ENCODE measurements around the gene GAL. TPM values are rescaled to one million over a fixed set of nuclear protein-coding genes. Genes with fewer than 3 reads are reported as not detected.

The GAL gene
- total RNA-seq, 1 donor from 2014 or later, result 1.0 TPM

DNA sequence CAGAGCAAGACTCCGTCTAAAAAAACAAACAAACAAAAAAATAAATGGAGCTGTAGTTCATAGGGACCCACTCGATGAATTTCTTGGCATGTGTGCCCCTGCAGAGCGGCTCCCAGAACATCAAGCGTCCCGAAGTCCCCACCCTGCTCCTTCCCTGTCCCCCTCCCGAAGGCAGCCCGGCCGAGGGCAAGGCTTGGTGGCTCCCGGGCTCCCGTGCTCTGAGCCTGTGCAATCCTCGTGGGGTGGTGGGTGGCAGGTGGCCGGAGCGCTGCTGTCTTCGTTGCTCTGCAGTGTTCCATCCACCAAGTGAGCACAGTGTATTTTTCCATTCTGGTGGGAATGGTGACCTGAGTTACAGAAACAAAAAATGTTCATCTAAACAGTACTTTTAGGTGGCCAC lies 33.5 kb upstream of the GAL start:
- Histone ChIP-seq H3K4me1 (ENCODE audit: control insufficient read depth in 3 of 3, insufficient read depth in 3 of 3, low read length in 3 of 3) (no peaks in the 10 kb centered on the region), H3K27ac (ENCODE audit: low read depth, low read length) (no peak overlapping the region), H3K36me3 (ENCODE audit: control insufficient read depth in 3 of 3, insufficient read depth in 3 of 3, low read length in 3 of 3) (no peaks in the 10 kb centered on the region), H3K27me3 (ENCODE audit: control insufficient read depth in 3 of 3, insufficient read depth in 3 of 3, low read length in 3 of 3) (peaks cover 24 to 55% (median 49%) of the 10 kb centered on the region in 3 donors), H3K4me3 (ENCODE audit: low read length in 3 of 3) (no peak overlapping the region), H3K9ac (ENCODE audit: low read depth in 1 of 3, low read length in 3 of 3) (no peak overlapping the region), H3K9me3 (ENCODE audit: control insufficient read depth in 3 of 3, low read length in 3 of 3) (peaks cover 5 to 13% (median 12%) of the 10 kb centered on the region in 3 donors)

DNA sequence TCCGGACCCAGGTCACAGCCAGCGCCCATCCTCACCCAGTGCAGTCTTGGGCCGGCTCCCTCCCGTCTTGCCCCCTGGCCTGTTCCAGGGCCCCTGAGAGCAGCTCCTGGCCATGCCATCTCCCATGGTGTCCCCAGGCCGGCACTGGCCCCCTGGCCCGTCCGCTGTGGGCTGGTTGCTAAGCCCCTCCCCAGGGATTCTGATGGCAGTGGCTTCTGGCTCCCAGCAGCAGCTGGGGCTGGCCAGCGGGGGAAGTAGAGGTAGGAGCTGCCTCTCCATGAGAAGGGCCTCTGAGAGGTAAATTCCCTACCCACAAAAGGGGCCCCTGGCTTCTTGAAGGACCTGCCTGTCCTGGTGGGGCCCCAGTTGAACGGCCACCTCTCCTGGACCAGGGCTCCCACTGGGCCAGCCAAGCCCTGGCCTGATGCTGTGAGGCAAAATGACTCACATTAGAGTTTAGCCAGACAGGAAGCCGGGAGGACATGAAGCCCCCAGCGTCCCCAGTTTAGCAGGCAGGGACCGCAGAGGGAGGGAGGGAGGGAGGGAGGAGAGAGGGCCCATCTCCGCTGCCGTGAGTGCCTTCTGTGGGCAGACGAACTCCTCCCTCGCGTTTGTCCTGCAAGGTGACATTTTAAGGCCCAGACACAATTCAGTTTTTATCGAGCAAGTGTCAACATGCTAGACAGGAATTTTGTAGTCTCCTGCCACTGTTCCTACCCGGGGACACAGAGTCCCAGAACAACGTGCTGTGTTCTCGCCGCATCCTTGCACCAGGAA lies 32.9 kb upstream of the GAL start:
- Histone ChIP-seq H3K27ac (ENCODE audit: low read depth, low read length) (no peak overlapping the region), H3K4me1 (ENCODE audit: control insufficient read depth in 3 of 3, insufficient read depth in 3 of 3, low read length in 3 of 3) (no peaks in the 10 kb centered on the region), H3K9ac (ENCODE audit: low read depth in 1 of 3, low read length in 3 of 3) (no peak overlapping the region), H3K4me3 (ENCODE audit: low read length in 3 of 3) (no peak overlapping the region), H3K27me3 (ENCODE audit: control insufficient read depth in 3 of 3, insufficient read depth in 3 of 3, low read length in 3 of 3) (peaks cover 24 to 55% (median 46%) of the 10 kb centered on the region in 3 donors), H3K36me3 (ENCODE audit: control insufficient read depth in 3 of 3, insufficient read depth in 3 of 3, low read length in 3 of 3) (no peaks in the 10 kb centered on the region), H3K9me3 (ENCODE audit: control insufficient read depth in 3 of 3, low read length in 3 of 3) (peaks cover 5 to 10% (median 7%) of the 10 kb centered on the region in 3 donors)

DNA sequence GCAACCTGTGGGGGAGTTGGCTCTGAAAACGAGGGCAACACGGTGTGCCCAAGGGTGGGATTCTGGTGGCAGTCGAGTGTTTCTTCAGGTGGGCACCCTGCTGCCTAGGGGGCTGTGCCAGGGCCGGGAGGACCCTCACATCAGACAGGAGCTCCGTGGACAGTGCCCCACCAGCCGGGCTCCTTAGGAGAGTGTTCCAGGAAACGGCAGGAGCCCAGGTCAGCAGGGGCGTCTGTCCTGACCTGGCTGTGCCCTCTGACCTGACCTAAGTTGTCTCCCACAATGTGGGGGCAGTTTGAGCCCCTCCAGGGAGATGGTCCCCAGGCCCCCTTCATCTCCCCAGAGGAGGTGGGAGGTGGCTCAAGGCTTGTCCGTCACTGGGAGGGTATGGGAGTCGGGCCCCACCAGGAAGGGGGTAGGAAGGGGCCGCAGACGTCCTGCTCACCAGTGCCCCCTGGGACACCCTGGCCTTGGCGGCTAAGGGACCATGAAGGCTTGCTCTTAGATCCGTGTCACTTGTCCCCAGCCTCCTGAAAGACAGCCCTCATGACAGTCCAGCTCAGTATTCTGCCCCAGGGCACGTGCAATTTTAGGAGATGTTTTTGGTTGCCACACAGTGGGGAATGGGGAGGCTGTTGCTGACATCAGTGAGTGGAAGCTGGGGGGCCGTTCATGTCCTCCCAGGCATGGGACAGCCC lies 32.2 kb upstream of the GAL start:
- H3K27me3 ChIP-seq (ENCODE audit: control insufficient read depth in 3 of 3, insufficient read depth in 3 of 3, low read length in 3 of 3), result peaks cover 24 to 55% (median 46%) of the 10 kb centered on the region in 3 donors
- no peak overlapping the region for H3K9ac ChIP-seq (ENCODE audit: low read depth in 1 of 3, low read length in 3 of 3)

DNA sequence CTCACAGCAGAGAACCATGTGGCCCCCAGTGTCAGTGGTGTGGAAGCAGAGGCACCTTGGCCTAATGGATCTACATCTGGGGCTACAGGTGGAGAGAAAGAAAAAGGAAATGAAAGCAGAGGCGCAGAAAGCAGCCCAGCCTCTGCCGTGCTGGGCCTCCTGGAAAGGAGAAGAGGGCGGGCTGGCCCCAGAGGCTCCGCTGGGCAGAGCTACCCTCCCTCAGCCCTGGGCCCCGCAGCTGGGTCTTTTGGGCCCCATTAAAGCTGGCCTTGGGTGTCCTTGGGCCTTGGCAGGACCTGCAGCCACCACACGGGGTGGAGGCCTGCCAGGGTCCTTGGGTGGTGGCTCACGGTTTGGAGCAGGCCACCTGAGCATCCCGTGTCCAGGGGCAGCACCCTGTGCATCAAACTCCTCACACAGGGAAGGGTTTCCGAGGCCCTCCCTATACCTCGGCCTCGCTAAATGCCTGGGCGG lies 31.6 kb upstream of the GAL start:
- no peak overlapping the region for H3K9ac ChIP-seq (ENCODE audit: low read depth in 1 of 3, low read length in 3 of 3)
- H3K27me3 ChIP-seq (ENCODE audit: control insufficient read depth in 3 of 3, insufficient read depth in 3 of 3, low read length in 3 of 3), result peaks cover 24 to 51% (median 48%) of the 10 kb centered on the region in 3 donors
- no peaks in the 10 kb centered on the region for H3K4me1 ChIP-seq (ENCODE audit: control insufficient read depth in 3 of 3, insufficient read depth in 3 of 3, low read length in 3 of 3)
- H3K36me3 ChIP-seq (ENCODE audit: control insufficient read depth in 3 of 3, insufficient read depth in 3 of 3, low read length in 3 of 3), result no peaks in the 10 kb centered on the region
- peaks cover 0 to under 1% (median under 1%) of the 10 kb centered on the region in 3 donors for H3K9me3 ChIP-seq (ENCODE audit: control insufficient read depth in 3 of 3, low read length in 3 of 3)
- H3K27ac ChIP-seq (ENCODE audit: low read depth, low read length), result no peak overlapping the region
- no peak overlapping the region for H3K4me3 ChIP-seq (ENCODE audit: low read length in 3 of 3)

More for the DNA sequence above, 32.2 kb upstream of the GAL start:
- Histone ChIP-seq H3K9me3 (ENCODE audit: control insufficient read depth in 3 of 3, low read length in 3 of 3) (peaks cover 2 to 6% (median 3%) of the 10 kb centered on the region in 3 donors), H3K4me1 (ENCODE audit: control insufficient read depth in 3 of 3, insufficient read depth in 3 of 3, low read length in 3 of 3) (no peaks in the 10 kb centered on the region), H3K4me3 (ENCODE audit: low read length in 3 of 3) (no peak overlapping the region), H3K27ac (ENCODE audit: low read depth, low read length) (no peak overlapping the region), H3K36me3 (ENCODE audit: control insufficient read depth in 3 of 3, insufficient read depth in 3 of 3, low read length in 3 of 3) (no peaks in the 10 kb centered on the region)

DNA sequence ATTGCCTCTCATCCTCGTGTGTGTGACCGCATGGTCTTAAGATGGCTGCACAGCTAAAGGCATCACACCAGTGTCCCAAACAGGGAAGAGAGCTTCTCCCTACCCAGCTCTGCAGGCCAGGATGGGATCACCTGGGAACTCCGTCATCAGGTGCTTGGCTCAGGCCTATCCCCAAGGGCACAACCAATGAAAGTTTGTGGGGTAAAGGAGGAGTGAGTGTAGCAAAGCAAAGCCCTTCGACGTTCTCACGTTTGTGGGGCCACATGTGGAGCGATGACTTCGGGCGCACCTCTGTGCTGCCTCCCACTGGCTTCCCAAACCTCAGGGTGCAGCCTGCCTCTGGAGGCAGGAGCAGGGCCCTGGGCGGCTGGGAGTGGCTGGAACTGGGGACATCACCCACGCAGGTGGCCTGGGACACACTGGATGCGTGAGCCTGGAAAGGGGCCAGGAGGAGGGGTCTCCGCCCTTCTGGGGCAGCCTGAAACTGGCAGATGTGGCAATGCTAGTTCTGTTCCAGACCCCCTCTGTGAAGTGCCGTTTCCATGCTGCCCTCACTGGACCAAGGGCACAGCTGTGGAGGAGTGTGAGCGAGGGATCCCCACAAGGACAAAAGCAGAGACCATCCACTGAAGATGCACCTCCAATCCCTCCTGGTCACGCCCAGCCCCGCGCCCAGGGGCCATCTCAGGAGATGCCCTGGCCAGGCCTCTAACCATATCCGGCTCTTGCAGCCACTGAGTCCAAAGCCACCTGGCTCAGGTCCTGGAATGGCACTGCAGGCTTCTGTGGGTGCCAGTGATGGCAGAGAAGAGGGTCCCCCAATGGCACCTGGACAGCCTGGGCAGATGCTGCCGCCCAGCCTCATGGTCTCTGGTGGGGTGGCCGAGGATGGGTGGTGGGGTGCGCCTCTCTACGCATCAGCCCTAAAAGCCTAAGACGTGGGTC lies 30.6 kb upstream of the GAL start:
- Histone ChIP-seq H3K27me3 (ENCODE audit: control insufficient read depth in 3 of 3, insufficient read depth in 3 of 3, low read length in 3 of 3) (peaks cover 24 to 51% (median 47%) of the 10 kb centered on the region in 3 donors), H3K9ac (ENCODE audit: low read depth in 1 of 3, low read length in 3 of 3) (no peak overlapping the region), H3K4me3 (ENCODE audit: low read length in 3 of 3) (no peak overlapping the region), H3K9me3 (ENCODE audit: control insufficient read depth in 3 of 3, low read length in 3 of 3) (no peaks in the 10 kb centered on the region), H3K4me1 (ENCODE audit: control insufficient read depth in 3 of 3, insufficient read depth in 3 of 3, low read length in 3 of 3) (peaks cover 0 to 2% (median 0%) of the 10 kb centered on the region in 3 donors), H3K27ac (ENCODE audit: low read depth, low read length) (no peak overlapping the region), H3K36me3 (ENCODE audit: control insufficient read depth in 3 of 3, insufficient read depth in 3 of 3, low read length in 3 of 3) (no peaks in the 10 kb centered on the region)

DNA sequence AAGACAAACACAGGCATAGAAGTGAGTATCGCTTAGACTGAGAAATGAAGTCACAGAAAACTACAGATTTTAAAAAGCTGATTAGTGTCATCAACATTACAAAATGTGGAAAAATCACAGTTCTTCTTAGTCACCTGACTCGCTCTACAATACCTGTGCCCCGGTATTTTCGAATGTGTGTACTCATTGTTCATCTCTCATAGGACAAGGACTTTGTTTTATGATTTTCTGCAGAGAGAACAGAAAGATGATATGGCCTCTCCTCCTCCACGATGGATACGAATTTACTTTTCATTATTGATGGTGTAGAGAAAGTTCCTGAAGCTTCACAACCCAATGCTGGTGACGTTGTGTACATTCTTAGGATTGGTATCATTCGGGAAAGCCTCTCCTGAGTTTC lies 29.4 kb upstream of the GAL start:
- Histone ChIP-seq H3K4me3 (ENCODE audit: low read length in 3 of 3) (no peak overlapping the region), H3K27me3 (ENCODE audit: control insufficient read depth in 3 of 3, insufficient read depth in 3 of 3, low read length in 3 of 3) (peaks cover 21 to 47% (median 38%) of the 10 kb centered on the region in 3 donors), H3K36me3 (ENCODE audit: control insufficient read depth in 3 of 3, insufficient read depth in 3 of 3, low read length in 3 of 3) (no peaks in the 10 kb centered on the region), H3K4me1 (ENCODE audit: control insufficient read depth in 3 of 3, insufficient read depth in 3 of 3, low read length in 3 of 3) (peaks cover 3 to 6% (median 5%) of the 10 kb centered on the region in 3 donors), H3K9me3 (ENCODE audit: control insufficient read depth in 3 of 3, low read length in 3 of 3) (no peaks in the 10 kb centered on the region), H3K9ac (ENCODE audit: low read depth in 1 of 3, low read length in 3 of 3) (no peak overlapping the region), H3K27ac (ENCODE audit: low read depth, low read length) (no peak overlapping the region)

DNA sequence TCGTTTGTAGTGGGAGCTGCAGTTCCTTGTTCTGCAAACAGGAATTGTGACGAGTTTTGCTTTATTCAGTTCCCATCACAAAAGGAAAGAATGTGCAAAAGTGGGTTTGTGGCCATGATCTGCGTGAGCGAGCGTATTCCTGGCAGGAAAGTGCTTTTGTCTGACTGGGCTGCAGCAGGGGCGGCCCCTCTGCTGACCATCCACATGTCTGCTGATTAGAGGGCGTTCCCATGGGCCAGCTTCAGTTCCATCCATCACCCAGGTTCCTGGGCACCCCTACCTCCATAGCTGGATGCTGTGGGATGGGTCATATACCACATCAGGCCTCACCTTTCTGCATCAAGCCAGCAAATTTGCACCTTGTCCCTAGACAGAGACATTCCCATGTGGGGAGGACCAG lies 28.9 kb upstream of the GAL start:
- Histone ChIP-seq H3K4me3 (ENCODE audit: low read length in 3 of 3) (no peak overlapping the region), H3K9me3 (ENCODE audit: control insufficient read depth in 3 of 3, low read length in 3 of 3) (no peaks in the 10 kb centered on the region), H3K4me1 (ENCODE audit: control insufficient read depth in 3 of 3, insufficient read depth in 3 of 3, low read length in 3 of 3) (peaks cover 3 to 6% (median 5%) of the 10 kb centered on the region in 3 donors), H3K27ac (ENCODE audit: low read depth, low read length) (no peak overlapping the region), H3K9ac (ENCODE audit: low read depth in 1 of 3, low read length in 3 of 3) (no peak overlapping the region), H3K27me3 (ENCODE audit: control insufficient read depth in 3 of 3, insufficient read depth in 3 of 3, low read length in 3 of 3) (peaks cover 21 to 43% (median 35%) of the 10 kb centered on the region in 3 donors), H3K36me3 (ENCODE audit: control insufficient read depth in 3 of 3, insufficient read depth in 3 of 3, low read length in 3 of 3) (no peaks in the 10 kb centered on the region)

DNA sequence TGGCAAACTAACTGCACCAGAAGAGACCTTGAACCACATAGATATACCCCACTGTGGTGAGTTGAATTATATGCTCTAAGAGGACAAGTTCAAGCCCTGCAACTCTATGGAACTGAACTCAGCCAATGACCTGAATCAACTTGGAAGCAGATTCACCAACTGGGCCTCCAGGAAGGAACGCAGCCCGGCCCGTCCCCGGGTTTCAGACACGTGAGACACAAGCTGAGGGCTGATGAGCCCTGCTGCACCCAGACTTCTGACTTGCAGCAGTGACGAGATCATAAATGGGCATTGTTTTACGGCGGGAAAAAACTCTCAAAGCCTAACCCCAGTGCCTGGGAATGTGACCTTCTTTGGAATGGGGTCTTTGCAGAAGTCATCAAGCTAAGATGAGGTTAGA lies 28.5 kb upstream of the GAL start:
- Histone ChIP-seq H3K27ac (ENCODE audit: low read depth, low read length) (no peak overlapping the region), H3K27me3 (ENCODE audit: control insufficient read depth in 3 of 3, insufficient read depth in 3 of 3, low read length in 3 of 3) (peaks cover 19 to 41% (median 37%) of the 10 kb centered on the region in 3 donors), H3K9me3 (ENCODE audit: control insufficient read depth in 3 of 3, low read length in 3 of 3) (no peaks in the 10 kb centered on the region), H3K36me3 (ENCODE audit: control insufficient read depth in 3 of 3, insufficient read depth in 3 of 3, low read length in 3 of 3) (no peaks in the 10 kb centered on the region), H3K4me3 (ENCODE audit: low read length in 3 of 3) (no peak overlapping the region), H3K9ac (ENCODE audit: low read depth in 1 of 3, low read length in 3 of 3) (no peak overlapping the region), H3K4me1 (ENCODE audit: control insufficient read depth in 3 of 3, insufficient read depth in 3 of 3, low read length in 3 of 3) (peaks cover 3 to 6% (median 5%) of the 10 kb centered on the region in 3 donors)

DNA sequence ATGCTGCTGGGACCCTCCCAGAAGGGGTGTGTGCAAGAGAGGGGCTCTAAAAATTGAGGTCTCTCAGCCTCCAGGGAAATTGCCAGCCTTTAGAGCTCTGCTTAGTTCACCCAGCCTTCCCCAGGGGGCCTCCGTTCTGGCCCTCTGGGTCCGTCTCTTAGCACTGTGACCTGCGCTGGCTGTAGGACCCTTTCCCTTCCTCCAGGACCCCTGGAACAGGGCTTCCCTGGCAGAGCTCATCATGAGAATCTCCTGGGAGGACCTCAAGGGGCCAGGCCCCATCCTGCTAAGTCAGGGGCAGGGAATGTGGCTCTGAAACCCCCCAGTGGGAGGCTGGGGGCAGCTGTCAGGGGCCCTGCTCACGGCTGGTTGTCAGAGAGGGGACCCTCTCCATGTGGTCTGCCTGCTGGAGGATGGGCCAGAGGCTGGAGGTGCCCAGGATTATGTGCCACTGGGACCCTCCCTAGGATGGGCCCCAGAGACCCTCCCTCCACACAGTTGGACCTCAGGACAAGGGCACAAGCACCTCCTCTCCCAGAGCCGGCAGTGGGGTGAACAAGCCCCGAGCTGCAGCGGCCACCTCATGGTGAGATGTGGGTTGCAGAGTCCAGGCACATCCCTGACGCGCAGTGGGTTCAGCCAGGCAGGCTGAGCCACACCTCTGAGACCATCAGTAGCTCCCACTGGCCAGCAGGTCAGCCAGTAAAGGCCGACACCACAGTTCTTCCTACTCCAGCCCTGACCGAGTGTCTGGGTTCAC lies 27.1 kb upstream of the GAL start:
- H3K4me1 ChIP-seq (ENCODE audit: control insufficient read depth in 3 of 3, insufficient read depth in 3 of 3, low read length in 3 of 3), result peaks cover 3 to 6% (median 5%) of the 10 kb centered on the region in 3 donors
- H3K4me3 ChIP-seq (ENCODE audit: low read length in 3 of 3), result no peak overlapping the region
- no peaks in the 10 kb centered on the region for H3K36me3 ChIP-seq (ENCODE audit: control insufficient read depth in 3 of 3, insufficient read depth in 3 of 3, low read length in 3 of 3)
- no peak overlapping the region for H3K27ac ChIP-seq (ENCODE audit: low read depth, low read length)
- H3K27me3 ChIP-seq (ENCODE audit: control insufficient read depth in 3 of 3, insufficient read depth in 3 of 3, low read length in 3 of 3), result peaks cover 11 to 31% (median 30%) of the 10 kb centered on the region in 3 donors
- no peak overlapping the region for H3K9ac ChIP-seq (ENCODE audit: low read depth in 1 of 3, low read length in 3 of 3)
- no peaks in the 10 kb centered on the region for H3K9me3 ChIP-seq (ENCODE audit: control insufficient read depth in 3 of 3, low read length in 3 of 3)
